Activated naive CD4-positive, alpha-beta T cell (primary cell): ENCODE data around the gene CNTN4.
A peak's percentile ranks its signal among the peaks of the same experiment; 100 is the strongest.
"Not testable (repeated sequence)": the region's sequence is repeated elsewhere in the genome, so short reads cannot be mapped to it uniquely, and the experiment has no call there.

Experiments
- DNase-seq, 4 experiments: peaks; one replicate each; lab custom pipeline; 2025; lab: John Stamatoyannopoulos, UW

Gene CNTN4

DNA sequence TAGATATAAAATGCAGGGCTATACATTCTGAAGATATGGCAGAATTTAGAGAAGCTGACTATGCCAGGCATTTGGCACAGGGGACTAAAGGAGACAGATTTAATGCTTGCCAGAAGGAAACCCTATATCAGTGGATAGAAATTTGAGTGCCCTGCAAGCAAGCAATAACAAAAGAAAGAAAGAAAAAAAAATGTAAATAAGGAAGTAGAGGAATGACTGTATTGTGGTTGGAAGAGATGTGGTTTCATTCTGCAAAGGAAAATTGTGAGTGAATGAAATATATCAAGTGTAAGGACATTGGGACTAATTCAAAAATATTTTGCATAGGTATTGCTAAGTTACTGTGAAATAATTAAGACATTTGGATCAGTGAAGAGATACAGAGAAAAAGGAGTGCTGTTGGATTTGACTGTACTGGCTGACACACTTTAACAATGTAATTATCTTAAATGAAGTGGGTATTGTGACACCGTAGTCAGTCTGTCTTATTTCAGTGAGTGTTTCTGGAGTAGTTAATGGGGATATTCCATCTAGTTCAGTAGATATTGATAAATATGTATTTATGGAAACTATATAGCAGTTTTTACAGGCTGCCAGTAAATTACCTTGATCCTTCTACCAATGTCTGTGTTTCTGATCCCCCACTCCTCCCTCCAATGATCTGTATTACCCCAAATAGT, 418.2 kb downstream of the CNTN4 start:
- no peak for DNase-seq

DNA sequence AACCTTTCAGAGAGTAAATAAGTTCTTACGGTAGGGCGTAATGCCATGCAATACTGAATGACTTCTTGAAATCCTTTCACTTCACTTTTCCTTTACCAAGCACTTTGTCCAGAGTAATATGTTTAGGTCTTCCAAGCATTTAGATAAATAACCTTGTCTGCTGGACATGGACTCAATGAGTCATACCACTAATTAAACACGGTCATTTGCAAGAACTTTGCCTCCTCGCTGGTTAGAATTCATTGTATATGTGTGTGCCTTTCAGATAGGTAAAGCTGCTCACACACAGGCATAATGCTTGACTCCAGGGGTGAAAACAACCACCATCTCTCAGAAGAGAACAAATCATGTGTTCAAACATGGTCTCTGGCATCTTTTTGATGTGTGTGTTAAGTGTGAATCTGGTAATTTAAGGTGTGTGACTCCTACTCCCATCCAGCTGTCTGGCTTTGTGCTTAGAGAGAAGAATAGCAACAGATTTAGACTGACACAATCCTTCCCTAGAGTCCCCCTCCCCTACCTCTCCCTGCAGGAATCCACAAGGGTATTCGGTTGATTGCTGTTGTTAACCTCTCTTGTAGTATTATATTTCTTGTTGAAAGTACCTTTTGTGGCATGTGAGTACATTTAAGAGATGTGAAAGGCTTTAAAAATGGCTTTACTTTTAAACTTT, 419.0 kb downstream of the CNTN4 start:
- no peak for DNase-seq

DNA sequence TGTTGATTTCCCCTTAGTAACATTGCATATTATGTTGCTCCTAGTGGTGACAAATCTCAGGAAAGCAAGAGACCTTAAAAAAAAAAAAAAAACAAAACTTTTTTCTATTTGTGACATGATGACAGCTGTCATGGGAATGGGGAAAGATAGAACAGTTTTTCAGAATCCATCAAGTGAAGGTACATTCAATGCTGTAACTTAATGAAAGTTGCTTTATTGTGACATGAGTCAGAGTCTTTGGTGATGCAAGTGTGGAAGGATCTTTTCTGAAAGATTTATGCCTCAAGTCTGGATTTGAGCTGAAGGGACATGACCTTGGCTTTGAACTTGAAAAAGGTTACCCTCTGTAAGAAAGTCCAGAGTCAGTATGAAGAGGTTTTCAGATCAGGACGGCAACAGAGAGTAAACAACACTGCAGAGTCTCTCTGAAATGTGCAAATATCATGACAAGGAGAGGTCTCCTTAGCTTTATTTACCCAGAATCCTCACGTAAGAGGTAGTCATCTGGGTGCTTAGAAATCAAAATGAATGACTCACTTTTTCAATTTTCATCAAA, 424.7 kb downstream of the CNTN4 start:
- DNase-seq, result no peak

DNA sequence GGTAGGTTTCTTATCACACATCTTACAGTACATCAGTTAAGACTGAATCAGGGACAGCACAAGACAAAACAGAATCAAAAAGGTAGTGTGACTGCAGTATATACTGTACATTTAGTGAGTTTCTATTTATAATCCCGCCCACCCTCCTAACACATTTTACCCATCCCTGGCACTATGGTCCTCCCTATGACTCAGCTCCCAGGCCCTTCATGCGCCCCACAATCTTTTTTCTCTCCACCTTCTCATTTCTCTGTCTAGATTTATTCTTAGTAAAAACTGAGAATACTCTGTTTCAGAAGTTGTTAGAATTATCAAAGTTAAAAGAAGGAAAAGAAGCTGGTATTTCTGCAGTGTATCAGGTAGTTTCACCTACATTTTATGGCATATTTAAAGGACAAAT, 427.3 kb downstream of the CNTN4 start:
- no peak for DNase-seq

DNA sequence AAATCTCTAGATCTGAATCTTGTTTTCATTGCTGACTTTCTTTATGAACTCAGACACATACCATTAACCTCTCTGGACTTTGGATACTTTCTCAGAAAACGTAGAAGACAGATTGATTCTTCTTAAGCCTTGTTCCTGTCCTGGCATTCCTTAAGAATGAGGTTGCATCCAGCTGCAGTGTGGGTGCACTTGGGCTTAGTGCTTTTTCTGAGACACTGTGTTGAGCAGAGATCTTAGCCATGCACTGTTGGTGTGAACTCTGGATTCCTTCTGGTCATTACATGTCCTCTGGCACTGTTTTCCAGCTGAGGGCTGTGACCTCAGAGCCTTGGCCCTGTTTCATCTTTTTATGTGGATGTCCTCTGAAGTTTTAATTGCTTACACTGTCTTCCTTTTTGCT, 428.3 kb downstream of the CNTN4 start:
- no peak for DNase-seq

DNA sequence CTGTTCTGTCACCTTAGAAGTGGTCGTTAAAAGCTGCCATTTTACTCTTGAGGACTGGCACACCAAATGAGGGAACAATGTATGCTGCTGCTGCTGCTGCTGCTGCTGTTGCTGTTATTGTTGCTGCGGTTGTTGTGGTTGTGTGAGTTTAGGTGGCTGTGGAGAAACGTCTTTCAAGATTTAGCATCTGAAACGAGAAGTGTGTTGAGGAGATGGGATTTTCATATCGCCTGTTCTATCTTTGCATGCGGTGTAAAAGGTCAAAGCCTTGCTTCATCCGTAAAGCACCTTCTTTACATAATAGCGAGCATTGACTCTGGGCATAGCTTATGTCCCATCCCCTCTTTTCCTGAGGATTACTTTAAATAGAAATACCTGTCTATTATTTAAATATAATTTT, 428.7 kb downstream of the CNTN4 start:
- not testable (repeated sequence) for DNase-seq

DNA sequence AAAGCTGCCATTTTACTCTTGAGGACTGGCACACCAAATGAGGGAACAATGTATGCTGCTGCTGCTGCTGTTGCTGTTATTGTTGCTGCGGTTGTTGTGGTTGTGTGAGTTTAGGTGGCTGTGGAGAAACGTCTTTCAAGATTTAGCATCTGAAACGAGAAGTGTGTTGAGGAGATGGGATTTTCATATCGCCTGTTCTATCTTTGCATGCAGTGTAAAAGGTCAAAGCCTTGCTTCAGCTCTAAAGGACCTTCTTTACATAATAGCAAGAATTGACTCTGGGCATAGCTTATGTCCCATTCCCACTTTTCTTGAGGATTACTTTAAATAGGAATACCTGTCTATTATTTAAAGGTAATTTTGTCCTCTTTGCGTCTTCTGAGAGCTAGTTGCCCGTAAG, 436.1 kb downstream of the CNTN4 start:
- not testable (repeated sequence) for DNase-seq

DNA sequence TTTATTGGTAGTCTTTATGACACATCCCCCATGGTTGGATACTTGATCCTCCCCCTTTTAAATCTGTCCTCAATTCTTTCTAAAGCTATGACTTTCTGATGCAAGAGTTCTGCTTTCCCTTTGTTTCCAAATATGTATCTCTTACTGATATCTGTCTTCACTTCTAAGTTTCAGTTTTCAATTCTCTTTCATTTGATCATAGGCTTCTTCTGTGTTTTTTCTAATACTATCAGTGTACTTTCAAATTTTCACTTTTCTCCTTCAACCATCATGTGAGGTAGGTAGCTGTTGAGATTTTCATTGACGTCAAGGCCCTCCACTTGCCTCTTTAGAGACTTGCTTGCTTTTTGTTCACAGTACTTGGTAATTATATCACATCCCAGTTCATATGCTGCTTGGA, 436.5 kb downstream of the CNTN4 start:
- no peak for DNase-seq

DNA sequence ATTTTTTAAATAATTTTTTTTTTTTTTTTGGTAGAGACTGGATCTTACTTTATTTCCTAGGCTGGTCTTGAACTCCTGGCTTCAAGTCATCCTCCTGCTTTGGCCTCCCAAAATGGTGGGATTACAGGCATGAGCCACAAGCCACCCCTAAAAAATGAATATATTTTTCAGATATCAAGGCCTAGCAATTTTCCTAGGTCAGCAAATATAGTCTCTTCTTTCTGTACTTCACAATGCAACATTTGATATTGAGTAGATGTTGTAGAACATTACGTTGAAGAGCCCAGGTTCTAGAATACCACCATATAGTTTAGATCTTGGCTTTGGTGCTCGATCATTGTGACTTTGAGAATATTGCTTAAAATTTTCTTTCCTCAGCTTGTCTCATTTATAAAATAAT, 437.9 kb downstream of the CNTN4 start:
- DNase-seq, result no peak

DNA sequence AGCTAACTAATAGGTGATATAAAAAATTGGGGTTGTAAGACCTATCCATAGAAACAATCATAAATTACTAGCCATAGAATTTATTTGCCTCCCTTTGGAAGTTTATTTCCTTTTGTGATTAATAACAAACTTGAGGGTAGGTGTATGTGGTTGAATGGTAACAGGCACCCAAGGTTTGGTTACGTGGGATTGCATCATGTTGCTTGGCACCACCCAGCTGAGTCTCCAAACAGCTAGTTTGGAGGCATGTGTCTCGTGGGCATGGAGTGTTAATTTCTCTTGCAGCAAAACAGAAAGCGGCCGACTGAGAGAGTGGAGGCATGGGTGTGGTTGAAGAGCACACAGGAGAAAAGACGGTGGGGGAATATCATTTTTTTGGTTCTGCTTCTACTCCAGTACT, 441.4 kb downstream of the CNTN4 start:
- no peak for DNase-seq

DNA sequence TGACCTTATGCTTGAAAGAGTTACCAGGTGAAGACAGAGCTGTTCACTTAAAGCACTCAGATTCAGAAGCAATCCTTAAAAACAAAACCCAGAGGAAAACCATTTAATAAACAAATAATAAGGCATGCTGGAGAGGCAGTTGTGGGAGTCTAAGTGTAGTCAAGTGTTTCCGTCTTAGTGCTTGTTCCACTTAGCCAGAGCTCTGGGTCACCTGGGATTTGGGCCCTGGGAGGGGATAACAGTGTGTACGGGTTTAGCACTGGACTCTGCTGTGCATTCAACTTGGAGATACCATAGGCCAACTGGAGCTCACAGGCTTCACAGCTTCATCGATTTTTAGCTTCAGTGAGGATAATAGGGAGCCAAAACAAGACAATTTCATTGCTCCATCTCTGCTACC, 444.6 kb downstream of the CNTN4 start:
- DNase-seq, result no peak

DNA sequence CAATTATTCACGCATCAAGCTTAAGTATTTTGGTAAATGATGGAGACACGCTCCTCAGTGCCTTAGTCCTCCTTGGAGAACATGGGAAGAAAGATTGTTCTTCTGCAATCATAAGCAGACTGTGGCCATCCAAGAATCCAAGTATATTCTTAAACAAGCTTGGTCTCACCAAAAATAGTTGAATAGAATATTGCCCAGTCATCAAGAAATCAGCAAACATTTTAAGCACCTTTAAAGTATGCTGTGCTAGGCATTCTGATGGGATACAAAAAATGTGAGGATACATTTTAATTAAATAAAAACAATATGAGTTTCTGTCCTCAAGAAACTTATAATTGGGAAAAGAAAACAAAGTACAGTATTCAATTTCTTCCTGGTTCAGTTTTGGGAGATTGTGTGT, 445.5 kb downstream of the CNTN4 start:
- DNase-seq, result no peak

DNA sequence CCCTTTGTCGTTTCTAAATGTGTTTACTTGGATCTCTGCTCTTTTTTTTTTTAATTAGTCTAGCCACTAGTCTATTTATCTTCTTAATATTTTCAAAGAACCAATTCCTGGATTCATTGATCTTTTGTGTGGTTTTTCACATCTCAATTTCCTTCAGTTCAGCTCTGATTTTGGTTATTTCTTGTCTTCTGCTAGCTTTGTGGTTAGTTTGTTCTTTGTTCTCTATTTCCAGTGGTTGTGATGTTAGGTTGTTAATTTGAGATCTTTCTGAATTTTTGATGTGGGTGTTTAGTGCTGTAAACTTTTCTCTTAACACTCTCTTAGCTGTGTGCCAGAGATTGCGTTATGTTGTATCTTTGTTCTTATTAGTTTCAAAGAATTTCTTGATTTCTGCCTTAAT, 446.1 kb downstream of the CNTN4 start:
- no peak for DNase-seq

DNA sequence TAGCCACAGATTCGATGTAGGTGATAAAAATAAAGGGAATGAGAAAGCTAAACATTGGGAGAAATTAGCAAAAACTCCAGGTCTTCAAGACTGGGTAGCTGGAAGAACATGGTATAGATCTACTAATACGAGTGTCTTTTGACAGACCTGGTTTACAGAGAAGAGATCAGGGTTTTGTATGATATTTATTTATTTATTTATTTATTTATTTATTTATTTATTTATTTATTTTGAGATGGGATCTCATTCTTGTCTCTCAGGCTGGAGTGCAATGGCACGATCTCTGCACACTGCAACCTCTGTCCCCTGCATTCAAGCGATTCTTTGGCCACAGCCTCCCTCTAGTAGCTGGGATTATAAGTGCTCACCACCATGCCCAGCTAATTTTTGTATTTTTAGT, 448.4 kb downstream of the CNTN4 start:
- DNase-seq, result no peak

DNA sequence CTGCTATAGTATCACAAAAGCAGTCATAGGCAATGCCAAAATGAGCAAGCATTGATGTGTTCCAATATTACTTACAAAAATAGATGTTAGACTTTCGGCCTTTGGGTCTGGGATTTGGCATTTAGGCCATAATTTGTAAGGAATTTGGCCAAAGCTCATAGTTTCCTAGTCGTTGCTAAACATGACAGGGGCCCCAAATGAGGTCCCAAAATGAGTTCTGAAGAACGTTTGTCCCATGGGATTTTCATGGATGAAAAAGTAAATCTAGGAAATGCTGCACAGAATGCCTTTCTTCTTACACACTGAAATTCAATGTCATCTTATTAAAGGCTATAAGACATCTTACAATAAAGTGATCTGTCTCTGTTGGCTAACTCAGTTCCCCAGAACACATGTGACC, 456.0 kb downstream of the CNTN4 start:
- DNase-seq, result no peak

DNA sequence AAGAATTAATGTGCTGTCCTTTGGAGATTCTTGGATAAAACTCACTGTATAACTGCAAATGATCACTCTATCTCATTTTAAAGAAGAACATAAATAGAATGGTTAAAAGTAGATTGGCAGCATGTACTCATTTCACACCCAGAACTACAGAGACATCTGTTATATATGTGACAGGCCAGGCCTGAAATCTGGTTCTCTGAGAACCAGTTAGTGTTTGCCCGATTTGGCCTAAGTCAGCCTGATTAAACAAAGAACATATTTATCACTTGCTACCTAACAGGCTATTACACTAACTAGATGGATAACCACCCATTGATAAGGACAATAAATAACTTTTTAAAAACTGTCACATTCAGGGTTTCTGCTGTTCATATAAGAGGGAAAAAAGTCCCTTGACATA, 460.1 kb downstream of the CNTN4 start:
- no peak for DNase-seq

DNA sequence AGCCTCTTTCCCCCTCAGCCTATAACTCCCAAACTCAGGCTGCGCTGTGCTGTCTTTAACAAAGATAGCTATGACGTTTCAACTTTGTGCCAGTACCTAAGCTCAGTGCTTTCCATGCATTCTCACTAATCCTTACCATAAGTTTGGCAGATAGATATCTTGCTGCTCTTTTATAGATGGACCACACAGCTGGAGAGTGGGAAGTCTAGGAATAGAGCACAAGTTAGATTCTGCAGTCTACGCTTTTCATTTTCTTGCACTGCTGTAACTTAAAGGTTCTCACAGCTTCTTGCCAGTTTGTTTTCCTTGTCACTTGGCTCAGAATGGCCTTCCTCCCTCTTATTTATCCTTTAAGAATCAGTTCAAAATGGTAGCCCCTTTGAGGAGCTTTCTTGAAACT, 468.8 kb downstream of the CNTN4 start:
- no peak for DNase-seq

DNA sequence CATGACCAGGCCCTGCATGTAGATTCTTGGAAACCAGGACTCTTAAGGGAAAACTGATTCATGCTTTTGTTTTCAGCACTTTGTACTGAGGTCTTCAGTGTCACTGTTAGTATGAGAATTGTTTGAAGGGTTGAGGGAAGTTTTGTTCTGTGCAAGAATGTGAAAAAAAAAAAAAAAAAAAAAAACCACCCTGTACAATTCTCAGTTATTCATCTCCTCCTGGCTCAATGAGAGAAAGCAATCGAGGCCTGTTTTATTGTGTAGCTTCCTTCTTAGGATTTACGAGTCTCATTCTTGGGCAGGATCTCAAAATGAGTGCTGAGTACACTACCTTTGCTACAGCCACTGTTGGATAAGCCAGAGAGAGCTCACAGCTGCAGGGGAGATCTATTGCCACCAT, 469.5 kb downstream of the CNTN4 start:
- DNase-seq, result no peak

DNA sequence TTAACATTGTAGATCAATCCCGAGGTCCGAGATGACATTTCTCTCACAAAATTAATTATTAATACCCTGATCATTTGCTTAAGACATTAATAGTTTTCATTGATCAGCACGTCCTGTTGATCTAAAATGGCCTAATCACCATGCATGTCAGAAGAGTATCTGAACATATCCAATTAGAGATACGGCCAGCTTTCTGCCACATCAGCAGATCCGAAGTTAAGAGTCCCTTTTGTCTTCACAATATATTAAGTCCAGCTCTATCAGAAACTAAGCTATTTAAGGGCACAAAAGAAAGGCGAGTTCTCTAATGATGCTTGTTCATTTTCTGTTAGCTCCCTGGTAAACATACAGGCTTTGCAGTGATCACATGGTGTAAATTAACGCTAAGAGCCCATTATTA, 470.3 kb downstream of the CNTN4 start:
- no peak for DNase-seq

DNA sequence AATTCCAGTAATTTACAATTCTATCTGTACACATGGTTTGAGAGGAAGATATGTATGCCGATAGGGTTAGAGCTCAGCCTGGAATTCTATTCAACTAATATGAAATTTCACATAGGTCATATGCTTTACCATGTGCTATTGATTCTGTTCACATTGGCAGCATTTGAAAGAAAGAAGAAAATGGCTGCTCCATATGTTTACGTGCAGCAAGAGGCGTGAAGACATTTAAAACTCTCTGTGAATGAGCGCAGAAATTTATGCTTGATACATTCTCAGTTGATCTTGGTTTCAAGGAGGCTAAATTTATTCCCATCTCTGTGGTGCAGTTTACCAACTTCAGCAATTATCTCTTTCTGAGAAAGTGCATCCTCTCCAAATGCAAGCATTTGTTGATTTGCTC, 478.9 kb downstream of the CNTN4 start:
- no peak for DNase-seq

DNA sequence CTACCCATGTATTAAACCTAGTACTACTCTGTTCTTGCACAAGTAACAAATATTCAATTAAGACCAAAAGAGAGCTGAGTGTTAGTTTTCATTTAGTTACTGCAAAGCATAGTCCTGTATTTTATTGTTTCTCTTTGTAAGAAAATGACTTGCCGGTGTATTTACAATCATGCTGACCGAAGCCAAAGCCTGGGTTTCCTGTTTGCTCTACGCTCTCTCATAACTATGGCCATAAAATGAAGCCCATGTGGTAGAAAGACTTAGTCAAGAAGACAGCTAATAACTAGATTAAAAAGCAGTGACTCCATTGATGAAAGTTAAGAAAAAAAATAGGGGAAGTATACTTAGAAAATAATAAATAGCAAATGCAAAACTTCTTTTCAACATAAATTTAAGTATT, 479.9 kb downstream of the CNTN4 start:
- peak in 1 of 4 experiments; percentile 0 for DNase-seq

DNA sequence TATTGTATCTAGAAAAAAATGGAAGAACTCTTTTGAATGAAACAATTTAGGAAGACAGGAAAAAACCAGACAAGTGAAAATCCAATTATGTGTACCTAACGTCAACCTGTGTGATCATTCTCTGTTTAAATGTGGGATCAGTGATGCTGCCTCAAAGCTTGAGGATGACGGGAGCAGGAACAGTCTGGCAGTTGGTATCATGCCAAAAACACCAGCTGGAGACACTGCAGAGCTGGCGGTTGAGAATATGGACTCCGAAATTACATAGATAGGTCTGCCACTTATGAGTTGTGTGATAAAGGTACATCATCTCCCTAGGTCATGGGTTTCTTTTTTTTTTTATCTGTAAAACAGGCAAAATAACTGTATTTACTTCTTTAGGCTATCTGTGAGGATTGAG, 480.5 kb downstream of the CNTN4 start:
- no peak for DNase-seq

DNA sequence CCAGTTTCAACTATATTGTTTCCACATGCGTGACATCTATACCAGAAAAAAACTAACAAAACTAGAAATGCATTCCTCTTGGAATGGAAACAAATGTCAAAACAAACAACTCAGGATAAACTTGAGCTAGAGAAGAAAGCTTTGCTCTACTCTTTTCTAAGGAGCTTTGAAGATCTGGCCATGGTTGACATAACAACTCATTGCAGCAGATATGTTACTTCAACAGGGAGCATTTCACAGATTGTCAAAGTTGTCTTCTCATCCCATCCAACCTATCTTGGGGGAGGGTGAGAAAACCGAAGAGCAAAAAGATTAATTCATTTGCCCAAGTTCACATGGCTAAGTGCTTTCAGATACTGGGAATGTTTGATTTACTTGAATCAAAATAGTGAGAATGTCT, 484.4 kb downstream of the CNTN4 start:
- no peak for DNase-seq
